GM06990 (cell line): ENCODE measurements around the gene CILP.
"Not testable (repeated sequence)": the region's sequence is repeated elsewhere in the genome, so short reads cannot be mapped to it uniquely, and the experiment has no call there.

Experiments
- DNase-seq: peaks from one replicate; pipeline ENCODE4 v3.0.0-alpha.2; 2011; ENCODE audit not compliant: insufficient read length; ENCODE audit errors: extremely low read depth
- H3K27me3 ChIP-seq: replicated peaks from 2 replicates; pipeline ENCODE4 v1.6.0; 2011; ENCODE audit warnings: low read length; ENCODE audit not compliant: control insufficient read depth, insufficient read depth
- H3K36me3 ChIP-seq: 2 replicates; pipeline ENCODE4 v1.5.1; 2011; ENCODE audit warnings: low read length; ENCODE audit not compliant: control insufficient read depth, insufficient read depth
- H3K4me3 ChIP-seq: replicated peaks from 2 replicates; pipeline ENCODE4 v1.5.1; 2011; ENCODE audit warnings: low read depth, mild to moderate bottlenecking, control low read depth, low read length
- TF ChIP-seq, protein P1 (sequence below): IDR thresholded peaks from 2 replicates; pipeline ENCODE4 v1.5.1; 2011; ENCODE audit warnings: low read length, control low read depth, mild to moderate bottlenecking, inconsistent platforms; ENCODE audit not compliant: insufficient read depth, poor library complexity, severe bottlenecking

The CILP gene

DNA sequence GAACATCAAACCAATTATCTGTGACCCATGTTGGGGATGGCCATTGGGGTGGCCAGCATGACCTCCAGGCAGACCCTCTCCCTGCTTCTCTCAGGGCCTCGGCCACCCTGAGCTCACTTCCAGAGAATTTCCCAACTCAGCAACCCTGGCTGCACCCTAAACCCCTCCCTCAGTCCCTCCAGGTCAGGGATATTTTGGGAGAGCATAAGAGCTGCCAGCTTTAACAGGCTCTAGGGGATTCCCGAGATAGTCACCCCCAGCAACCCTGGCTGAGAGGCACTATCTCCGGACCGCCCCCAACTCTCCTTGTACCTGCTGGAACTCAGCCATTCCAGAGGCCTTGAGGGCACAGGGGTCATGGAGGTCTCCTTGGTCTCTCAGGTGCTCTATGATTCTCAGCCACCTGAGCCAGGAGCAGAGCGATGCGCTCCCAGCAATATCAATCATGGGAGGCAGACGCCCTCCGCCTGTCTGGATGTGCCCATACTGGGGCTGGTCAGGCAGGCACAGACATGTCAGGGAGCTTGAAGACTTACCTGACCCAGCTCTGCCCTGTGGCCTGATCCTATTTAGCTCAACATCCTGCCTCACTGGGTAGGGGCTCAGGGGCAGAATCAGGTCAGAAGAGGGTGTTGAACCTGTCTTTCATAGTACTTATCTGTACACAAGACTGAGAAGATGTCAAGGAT, 34.9 kb upstream of the CILP start:
- no peak overlapping the region for H3K4me3 ChIP-seq
- no peaks in the 10 kb centered on the region for H3K36me3 ChIP-seq
- DNase-seq, result no peak
- H3K27me3 ChIP-seq, result no peaks in the 10 kb centered on the region
- TF ChIP-seq, protein P1, sequence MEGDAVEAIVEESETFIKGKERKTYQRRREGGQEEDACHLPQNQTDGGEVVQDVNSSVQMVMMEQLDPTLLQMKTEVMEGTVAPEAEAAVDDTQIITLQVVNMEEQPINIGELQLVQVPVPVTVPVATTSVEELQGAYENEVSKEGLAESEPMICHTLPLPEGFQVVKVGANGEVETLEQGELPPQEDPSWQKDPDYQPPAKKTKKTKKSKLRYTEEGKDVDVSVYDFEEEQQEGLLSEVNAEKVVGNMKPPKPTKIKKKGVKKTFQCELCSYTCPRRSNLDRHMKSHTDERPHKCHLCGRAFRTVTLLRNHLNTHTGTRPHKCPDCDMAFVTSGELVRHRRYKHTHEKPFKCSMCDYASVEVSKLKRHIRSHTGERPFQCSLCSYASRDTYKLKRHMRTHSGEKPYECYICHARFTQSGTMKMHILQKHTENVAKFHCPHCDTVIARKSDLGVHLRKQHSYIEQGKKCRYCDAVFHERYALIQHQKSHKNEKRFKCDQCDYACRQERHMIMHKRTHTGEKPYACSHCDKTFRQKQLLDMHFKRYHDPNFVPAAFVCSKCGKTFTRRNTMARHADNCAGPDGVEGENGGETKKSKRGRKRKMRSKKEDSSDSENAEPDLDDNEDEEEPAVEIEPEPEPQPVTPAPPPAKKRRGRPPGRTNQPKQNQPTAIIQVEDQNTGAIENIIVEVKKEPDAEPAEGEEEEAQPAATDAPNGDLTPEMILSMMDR, result no peak

DNA sequence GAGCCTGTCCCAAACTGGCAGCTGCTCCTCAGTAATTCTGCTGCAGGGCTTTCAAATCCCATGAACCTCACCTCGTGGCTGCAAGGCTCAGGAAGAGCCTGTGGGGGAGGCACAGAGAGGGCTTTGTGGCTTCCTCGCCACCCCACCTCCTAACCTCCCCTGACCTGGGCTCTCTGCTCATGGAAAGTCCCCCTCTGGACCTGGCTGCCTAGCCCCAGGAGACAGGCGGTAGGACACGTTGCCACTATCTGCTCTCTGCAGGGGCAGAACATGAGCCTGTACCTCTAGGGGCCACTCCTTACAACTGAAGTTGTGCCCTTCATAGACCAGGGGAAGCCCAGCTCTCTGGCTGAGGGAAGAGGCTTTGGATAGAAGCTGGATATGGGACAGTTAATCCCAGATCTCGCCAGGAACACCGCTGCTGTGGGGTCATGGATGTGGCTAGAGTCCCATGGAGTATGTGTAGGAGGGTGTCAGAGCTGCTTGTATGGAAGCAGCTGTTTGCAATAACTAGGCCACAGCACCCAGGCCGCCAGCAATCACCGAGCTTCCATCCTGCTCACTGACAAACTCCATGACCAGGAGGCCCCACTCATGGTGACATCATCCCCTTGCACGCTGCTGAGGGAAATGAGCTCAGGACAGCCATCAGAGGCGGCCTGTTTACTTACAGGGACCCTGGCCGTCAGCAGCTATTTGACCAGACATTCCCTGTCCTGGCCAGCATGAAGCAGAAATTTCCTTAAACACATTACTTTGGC, 34.0 kb upstream of the CILP start:
- H3K36me3 ChIP-seq, result no peaks in the 10 kb centered on the region
- DNase-seq, result no peak
- no peaks in the 10 kb centered on the region for H3K27me3 ChIP-seq
- no peak overlapping the region for H3K4me3 ChIP-seq
- TF ChIP-seq, protein P1, result no peak

DNA sequence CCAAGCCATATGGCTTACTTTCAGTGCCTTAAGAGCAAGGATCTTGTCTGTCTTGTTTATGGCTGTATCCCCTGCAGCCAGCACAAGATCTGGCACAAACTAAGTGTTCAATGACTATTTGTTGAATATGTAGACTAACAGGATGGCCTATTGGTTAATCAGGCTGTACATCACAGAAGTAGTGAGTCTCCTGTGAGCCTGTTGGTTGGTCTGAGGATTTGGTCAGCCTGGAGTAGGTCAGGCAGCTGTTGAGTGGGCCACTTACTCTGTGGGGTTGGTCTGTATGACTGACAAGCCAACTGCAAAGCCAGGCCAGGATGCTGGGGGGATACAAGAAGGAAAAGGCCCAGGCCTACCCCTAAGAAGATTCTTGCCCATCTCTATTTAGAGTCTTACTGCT, 33.4 kb upstream of the CILP start:
- Histone ChIP-seq H3K36me3 (no peaks in the 10 kb centered on the region), H3K27me3 (no peaks in the 10 kb centered on the region), H3K4me3 (no peak overlapping the region)
- DNase-seq, result no peak
- TF ChIP-seq, protein P1, result no peak

DNA sequence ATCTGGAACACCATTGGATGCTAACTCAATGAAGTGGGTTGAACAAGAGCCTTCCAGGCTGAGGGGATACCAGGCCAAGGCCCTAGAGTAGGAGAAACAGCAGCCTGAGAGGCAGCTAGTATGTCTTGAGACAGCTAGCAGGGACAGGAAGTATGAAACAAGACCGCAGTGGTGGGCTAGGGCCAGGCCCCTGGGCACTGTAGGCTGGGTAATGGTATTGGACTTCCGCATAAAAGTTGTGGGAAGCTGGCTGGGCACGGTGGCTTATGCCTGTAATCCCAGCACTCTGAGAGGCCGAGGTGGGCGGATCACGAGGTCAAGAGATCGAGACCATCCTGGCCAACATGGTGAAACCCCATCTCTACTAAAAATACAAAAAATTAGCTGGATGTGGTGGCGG, 25.2 kb upstream of the CILP start:
- H3K27me3 ChIP-seq, H3K4me3 ChIP-seq, H3K36me3 ChIP-seq, DNase-seq: not testable (repeated sequence)

DNA sequence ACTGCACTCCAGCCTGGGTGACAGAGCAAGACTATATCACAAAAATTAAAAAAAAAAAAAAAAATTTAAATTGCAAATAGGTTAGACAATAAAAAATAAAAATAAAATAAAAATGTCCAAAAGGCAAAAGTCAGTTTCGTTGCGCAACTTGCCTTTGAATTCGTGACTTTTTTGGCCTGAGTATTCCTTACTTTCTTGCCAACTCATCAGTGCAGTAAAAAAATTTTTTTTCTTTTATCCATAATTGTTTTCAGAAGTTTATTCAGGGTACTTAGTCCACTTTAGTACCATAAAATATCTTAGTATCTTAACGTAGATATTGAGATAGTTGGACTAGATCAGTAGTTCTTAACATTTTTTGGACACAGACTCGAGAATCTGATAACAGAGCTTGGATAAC, 22.4 kb upstream of the CILP start:
- no peak for DNase-seq
- no peaks in the 10 kb centered on the region for H3K36me3 ChIP-seq
- no peaks in the 10 kb centered on the region for H3K27me3 ChIP-seq
- no peak overlapping the region for H3K4me3 ChIP-seq
- TF ChIP-seq, protein P1, result no peak

DNA sequence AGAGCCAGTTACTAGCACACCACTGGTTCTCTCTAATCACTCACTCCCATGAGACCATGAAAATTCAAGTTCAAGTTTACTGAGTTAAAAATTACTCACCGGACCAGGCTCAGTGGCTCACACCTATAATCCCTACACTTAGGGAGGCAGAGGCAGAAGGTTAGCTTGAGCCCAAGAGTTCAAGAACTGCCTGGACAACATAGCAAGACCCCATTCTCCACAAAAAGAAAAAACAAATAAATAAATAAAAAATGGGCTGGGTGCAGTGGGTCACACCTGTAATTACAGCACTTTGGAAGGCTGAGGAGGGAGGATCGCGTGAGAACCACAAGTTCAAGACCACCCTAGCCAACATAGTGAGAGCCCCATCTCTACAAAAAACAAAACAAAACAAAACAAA, 21.2 kb upstream of the CILP start:
- Histone ChIP-seq H3K27me3 (no peaks in the 10 kb centered on the region), H3K4me3 (no peak overlapping the region), H3K36me3 (no peaks in the 10 kb centered on the region)
- DNase-seq, result no peak
- TF ChIP-seq, protein P1, result no peak
